Astrocyte of the spinal cord (primary cell): ENCODE measurements around the gene PLPP7.
"Not testable (repeated sequence)": the region's sequence is repeated elsewhere in the genome, so short reads cannot be mapped to it uniquely, and the experiment has no call there.

ENCODE experiments used
- DNase-seq: peaks from one replicate; pipeline ENCODE4 v3.0.0; 2011; ENCODE audit warnings: low read depth, low spot score
- H3K4me3 ChIP-seq: 2 replicates; pipeline ENCODE4 v1.5.1; 2011; ENCODE audit warnings: low read depth, mild to moderate bottlenecking, low read length, moderate library complexity
- in situ Hi-C: cut with HindIII; loops from 2 replicates; pipeline ENCODE4 v1.10.0; 2017; ENCODE audit warnings: low sequenced_read_pairs
- TF ChIP-seq, protein P1 (sequence below): IDR thresholded peaks from 2 replicates; pipeline ENCODE4 v1.5.1; 2012; ENCODE audit warnings: low read depth, mild to moderate bottlenecking, low read length, inconsistent platforms

Gene PLPP7

DNA sequence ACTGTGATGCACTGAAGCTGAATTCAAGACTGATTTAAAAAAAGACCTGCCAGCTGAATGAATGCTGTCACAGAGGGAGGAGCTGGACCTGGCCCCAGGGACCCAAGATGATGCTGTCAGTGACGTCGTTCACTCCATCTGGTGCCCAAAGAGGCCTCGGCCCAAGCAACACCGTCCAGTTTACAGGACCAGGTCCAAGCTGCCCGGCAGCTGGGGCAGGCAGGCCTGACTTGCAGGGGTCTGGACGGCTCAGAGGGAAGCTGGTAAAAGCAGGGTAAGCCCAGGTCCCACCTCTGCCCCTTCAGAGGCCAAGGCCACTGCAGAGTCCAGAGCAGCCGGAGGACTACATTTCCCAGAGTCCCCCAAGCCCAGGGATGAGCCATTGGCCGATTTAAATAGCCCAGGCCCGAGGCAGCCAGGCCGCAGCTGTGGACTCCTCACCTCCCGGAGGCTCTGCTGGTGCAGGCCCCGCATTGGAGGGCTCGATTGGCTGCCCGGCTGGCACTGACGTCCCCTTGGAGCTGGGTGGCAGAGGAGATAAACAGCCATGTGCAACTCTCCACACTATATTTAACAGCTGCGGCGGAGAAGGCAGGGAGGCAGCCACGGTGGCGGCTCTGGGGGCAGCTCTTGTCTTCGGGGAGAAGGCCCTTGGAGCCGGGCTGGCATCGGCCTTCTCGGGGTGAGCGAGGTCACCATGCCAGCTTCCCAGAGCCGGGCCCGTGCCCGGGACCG lies at the start of gene PLPP7:
TSS of gene PLPP7 (plus strand) at position 423 of the 735 bp plus-strand sequence. CDS start at position 698, 275 bp downstream.
- DNase-seq, result peak; percentile 65
- in situ Hi-C loops, result no loop called here
- peak within 1 kb of the TSS; percentile 40 for H3K4me3 ChIP-seq
- TF ChIP-seq, protein P1, sequence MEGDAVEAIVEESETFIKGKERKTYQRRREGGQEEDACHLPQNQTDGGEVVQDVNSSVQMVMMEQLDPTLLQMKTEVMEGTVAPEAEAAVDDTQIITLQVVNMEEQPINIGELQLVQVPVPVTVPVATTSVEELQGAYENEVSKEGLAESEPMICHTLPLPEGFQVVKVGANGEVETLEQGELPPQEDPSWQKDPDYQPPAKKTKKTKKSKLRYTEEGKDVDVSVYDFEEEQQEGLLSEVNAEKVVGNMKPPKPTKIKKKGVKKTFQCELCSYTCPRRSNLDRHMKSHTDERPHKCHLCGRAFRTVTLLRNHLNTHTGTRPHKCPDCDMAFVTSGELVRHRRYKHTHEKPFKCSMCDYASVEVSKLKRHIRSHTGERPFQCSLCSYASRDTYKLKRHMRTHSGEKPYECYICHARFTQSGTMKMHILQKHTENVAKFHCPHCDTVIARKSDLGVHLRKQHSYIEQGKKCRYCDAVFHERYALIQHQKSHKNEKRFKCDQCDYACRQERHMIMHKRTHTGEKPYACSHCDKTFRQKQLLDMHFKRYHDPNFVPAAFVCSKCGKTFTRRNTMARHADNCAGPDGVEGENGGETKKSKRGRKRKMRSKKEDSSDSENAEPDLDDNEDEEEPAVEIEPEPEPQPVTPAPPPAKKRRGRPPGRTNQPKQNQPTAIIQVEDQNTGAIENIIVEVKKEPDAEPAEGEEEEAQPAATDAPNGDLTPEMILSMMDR, result no peak

DNA sequence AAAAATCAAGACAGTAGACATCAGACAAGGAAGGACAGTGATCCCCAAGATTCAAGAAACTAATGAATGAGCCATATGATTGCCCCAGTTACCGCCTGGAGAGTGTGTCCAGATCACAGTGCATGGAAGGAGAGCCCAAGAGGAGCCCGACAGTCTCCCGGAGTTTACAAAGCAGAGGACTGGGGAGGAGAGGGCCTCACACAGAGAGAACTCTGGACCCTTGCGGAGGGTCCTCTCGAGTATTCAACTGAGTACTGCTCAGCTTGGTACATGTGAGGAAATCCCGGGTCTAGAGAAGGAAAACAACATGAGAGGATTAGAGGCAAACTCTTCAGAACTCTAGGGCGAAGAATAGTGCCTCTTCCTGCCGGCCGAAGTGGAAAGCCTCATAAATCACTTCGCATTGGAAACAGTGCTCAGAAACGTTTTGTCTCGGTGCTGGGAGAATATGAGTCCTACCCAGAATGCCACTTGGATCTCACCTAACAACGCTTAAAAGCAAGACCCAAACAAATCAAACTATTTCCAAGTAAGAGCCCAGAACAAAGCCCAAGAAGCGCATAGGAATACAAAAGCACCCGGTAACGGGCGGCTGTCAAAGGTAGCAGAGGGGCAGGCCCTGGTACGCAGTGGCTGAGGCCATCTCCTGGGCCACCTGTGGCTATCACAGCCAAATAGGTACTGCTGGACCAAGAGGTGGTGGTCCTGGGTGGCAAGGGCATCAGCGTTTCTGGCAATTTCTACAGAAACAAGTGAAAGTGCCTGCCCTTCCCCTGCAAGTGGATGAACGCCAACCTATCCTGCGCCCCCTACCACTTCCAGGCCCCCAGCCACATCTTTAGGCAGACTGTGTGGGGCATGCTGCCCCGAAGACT lies 49.2 kb upstream of the PLPP7 start:
- DNase-seq, result peak; percentile 7
- no peak overlapping the region for H3K4me3 ChIP-seq
- TF ChIP-seq, protein P1, result no peak
- in situ Hi-C loops, result no loop called here

DNA sequence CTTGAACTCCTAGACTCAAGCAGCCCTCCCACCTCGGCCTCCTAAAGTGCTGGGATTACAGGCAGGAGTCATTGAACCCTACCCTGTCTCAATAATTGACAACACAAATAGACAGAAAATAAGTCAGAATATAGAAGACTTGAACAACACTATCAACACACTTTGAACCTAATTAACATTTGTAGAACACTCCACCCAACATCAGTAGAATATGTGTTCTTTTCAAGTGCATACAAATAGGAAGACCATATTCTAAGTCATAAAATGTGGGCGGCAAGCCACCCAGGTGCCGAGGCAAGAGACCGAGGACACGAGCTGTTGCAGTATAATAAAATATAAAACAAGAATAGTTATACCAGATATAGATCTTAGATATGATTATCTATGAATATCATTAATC lies 45.2 kb upstream of the PLPP7 start:
- DNase-seq, in situ Hi-C loops, H3K4me3 ChIP-seq: not testable (repeated sequence)

DNA sequence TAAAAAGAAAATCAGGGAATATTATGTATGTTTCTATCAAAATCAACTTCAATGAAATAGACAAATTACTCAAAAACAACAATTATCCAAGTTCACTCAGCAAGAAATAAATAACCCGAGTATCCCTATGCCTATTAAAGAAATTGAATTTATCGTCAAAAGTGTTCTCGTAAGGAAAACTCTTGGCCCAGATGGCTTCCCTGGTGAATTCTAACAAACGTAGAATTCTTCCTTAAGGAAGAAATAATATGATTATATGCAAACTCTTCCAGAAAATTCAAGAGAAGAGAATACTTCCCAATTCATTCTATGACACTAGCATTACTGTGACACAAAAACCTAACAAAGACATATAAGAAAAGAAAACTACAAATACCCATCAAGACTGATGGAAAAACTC lies 42.9 kb upstream of the PLPP7 start:
- no peak for DNase-seq
- TF ChIP-seq, protein P1, result no peak
- in situ Hi-C loops, result no loop called here
- H3K4me3 ChIP-seq, result no peak overlapping the region

DNA sequence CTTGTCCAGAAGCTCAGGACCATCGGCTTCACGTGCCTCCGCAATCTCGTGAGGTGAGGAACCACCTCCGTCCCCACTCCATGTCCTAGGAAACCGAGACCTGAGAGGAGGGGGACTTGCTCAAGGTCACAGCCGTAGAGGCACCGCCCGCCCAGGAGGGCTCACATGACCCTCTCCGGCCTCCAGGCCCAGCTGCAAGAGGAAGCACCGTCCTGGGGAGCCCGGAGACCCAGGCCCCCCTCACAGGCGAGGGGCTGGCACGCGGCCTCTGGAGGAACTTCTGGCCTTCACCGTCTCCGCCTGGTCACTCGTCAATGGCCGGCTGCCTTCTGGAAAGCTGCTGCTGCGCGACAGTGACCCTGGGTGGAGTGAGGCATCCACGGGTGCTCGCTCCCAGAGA lies 37.4 kb upstream of the PLPP7 start:
- TF ChIP-seq, protein P1, result no peak
- no peak for DNase-seq
- in situ Hi-C loops, result no loop called here
- H3K4me3 ChIP-seq, result no peak overlapping the region

DNA sequence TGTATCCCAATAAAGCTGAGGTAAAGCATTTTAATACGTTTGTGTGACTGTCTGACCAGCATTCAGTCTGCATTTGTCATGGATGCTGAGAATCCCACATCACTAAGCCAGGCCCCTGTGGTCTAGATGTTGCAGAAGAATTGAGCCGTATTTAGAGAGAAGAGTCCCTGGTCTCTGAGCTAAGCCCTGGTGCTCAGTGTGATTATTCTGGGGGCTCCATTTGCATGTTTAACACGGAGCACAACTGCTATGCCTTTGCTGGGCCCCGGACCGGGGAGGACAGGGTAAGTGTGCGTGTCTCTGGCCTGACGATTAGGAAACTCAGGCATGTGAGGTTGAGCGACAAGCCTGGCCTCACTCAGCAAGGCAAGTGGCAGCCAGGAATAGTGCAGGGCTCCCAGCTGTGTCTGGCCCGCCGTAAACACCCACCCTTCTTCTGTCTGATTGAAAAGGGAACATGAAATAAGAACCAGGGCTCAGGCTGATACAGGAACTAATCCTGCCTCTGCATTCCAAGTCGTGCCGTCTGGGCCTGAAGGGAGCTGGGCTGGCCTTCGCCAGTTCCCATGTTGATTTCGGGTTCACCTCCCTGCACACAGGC lies 35.5 kb upstream of the PLPP7 start:
- TF ChIP-seq, protein P1, result no peak
- peak; percentile 49 for DNase-seq
- in situ Hi-C loops, result no loop called here
- H3K4me3 ChIP-seq, result no peak overlapping the region

DNA sequence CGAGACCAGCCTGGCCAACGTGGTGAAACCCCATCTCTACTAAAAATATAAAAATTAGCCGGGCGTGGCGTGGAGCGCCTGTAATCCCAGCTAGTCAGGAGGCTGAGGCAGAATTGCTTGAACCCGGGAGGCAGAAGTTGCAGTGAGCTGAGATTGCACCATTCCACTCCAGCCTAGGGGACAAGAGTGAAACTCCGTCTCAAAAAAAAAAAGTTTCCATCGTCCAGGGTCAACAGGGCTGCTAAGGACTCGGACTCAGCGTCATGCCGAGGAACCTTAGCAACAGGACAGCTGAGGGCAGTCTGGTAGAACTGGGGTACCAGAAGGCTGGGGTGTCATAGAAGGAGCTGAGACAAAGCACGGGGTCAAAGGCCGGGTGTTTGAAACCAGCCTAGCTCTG lies 34.9 kb upstream of the PLPP7 start:
- no peak for DNase-seq
- TF ChIP-seq, protein P1, result no peak
- in situ Hi-C loops, result no loop called here
- no peak overlapping the region for H3K4me3 ChIP-seq
